HEK293 (cell line): ENCODE data around the gene PLPPR2.

ENCODE experiments used
- CTCF ChIA-PET: fragments of 350-600 bp; formaldehyde crosslinking; extraction: SDS; loops from one replicate; lab custom pipeline; 2021; ENCODE audit warnings: antibody characterized with exemption; lab: Yijun Ruan, JAX
- POLR2A ChIA-PET: fragments of 300-600 bp; formaldehyde crosslinking; extraction: SDS; loops from one replicate; lab custom pipeline; 2020; ENCODE audit warnings: antibody characterized with exemption, inconsistent platforms; lab: Yijun Ruan, JAX
- H3K27ac ChIP-seq: fragments of 200-500 bp; sonication (Bioruptor generic); 2 replicates; pipeline ENCODE4 v1.5.1; 2014; ENCODE audit warnings: low read depth, low read length, control low read depth, inconsistent platforms; ENCODE audit errors: extremely low read depth
- H3K36me3 ChIP-seq, 2 experiments: fragments of 200-500 bp in 1 of 2; sonication (Bioruptor generic) in 1 of 2; 1 replicate in 1 of 2; 2 replicates in 1 of 2; pipeline ENCODE4 v1.5.1; 2014 to 2017; ENCODE audit warnings: inconsistent platforms in 2 of 2, low read length in 2 of 2; ENCODE audit not compliant: control insufficient read depth in 2 of 2, insufficient read depth in 1 of 2
- H3K4me1 ChIP-seq: fragments of 200-500 bp; sonication (Bioruptor generic); 2 replicates; pipeline ENCODE4 v1.5.1; 2014; ENCODE audit warnings: mild to moderate bottlenecking, low read length, inconsistent platforms; ENCODE audit not compliant: control insufficient read depth, insufficient read depth
- H3K4me3 ChIP-seq: 2 replicates; pipeline ENCODE4 v1.5.1; 2011; ENCODE audit warnings: low read depth, mild to moderate bottlenecking, control low read depth, low read length, moderate library complexity
- H3K9me3 ChIP-seq: fragments of 200-500 bp; sonication (Bioruptor generic); 2 replicates; pipeline ENCODE4 v1.5.1; 2014; ENCODE audit warnings: low read depth, low read length, inconsistent platforms; ENCODE audit not compliant: control insufficient read depth, insufficient read depth
- GFI1B ChIP-seq: fragments of 450-650 bp; formaldehyde crosslinking; IDR thresholded peaks from 2 replicates; pipeline ENCODE4 v1.5.1; 2016; ENCODE audit warnings: missing biosample characterization, missing genetic modification characterization
- MZF1 ChIP-seq: fragments of 450-650 bp; formaldehyde crosslinking; IDR thresholded peaks from 2 replicates; pipeline ENCODE4 v1.5.1; 2017; ENCODE audit warnings: missing biosample characterization, missing genetic modification characterization, borderline replicate concordance
- PRDM2 ChIP-seq: fragments of 450-650 bp; formaldehyde crosslinking; IDR thresholded peaks from 2 replicates; pipeline ENCODE4 v1.5.1; 2016; ENCODE audit warnings: missing biosample characterization, missing genetic modification characterization, borderline replicate concordance
- PRDM6 ChIP-seq: fragments of 450-650 bp; formaldehyde crosslinking; IDR thresholded peaks from 2 replicates; pipeline ENCODE4 v1.5.1; 2017; ENCODE audit warnings: missing biosample characterization, missing genetic modification characterization
- YY2 ChIP-seq: fragments of 450-650 bp; formaldehyde crosslinking; IDR thresholded peaks from 2 replicates; pipeline ENCODE4 v1.5.1; 2016; ENCODE audit warnings: missing biosample characterization, missing genetic modification characterization
- ZEB2 ChIP-seq: fragments of 450-650 bp; formaldehyde crosslinking; IDR thresholded peaks from 2 replicates; pipeline ENCODE4 v1.5.1; 2016; ENCODE audit warnings: missing biosample characterization, missing genetic modification characterization
- ZIC2 ChIP-seq: fragments of 450-650 bp; formaldehyde crosslinking; IDR thresholded peaks from 2 replicates; pipeline ENCODE4 v1.5.1; 2016; ENCODE audit warnings: missing biosample characterization, missing genetic modification characterization
- ZNF114 ChIP-seq: fragments of 450-650 bp; formaldehyde crosslinking; IDR thresholded peaks from 2 replicates; pipeline ENCODE4 v1.5.0; 2017; ENCODE audit warnings: missing biosample characterization, missing genetic modification characterization
- ZNF121 ChIP-seq: fragments of 450-650 bp; formaldehyde crosslinking; IDR thresholded peaks from 2 replicates; pipeline ENCODE4 v1.5.1; 2016; ENCODE audit warnings: missing biosample characterization, missing genetic modification characterization
- ZNF138 ChIP-seq: fragments of 450-650 bp; formaldehyde crosslinking; IDR thresholded peaks from 2 replicates; pipeline ENCODE4 v1.5.1; 2016; ENCODE audit warnings: missing biosample characterization, missing genetic modification characterization, borderline replicate concordance
- ZNF529 ChIP-seq: fragments of 450-650 bp; formaldehyde crosslinking; IDR thresholded peaks from 2 replicates; pipeline ENCODE4 v1.5.1; 2017; ENCODE audit warnings: missing genetic modification characterization, missing biosample characterization; ENCODE audit not compliant: insufficient replicate concordance
- ZNF600 ChIP-seq: fragments of 450-650 bp; formaldehyde crosslinking; IDR thresholded peaks from 2 replicates; pipeline ENCODE4 v1.5.1; 2016; ENCODE audit warnings: missing biosample characterization, missing genetic modification characterization
- ZNF660 ChIP-seq: fragments of 450-650 bp; IDR thresholded peaks from 2 replicates; pipeline ENCODE4 v1.5.1; 2018; ENCODE audit warnings: missing biosample characterization, mild to moderate bottlenecking, missing genetic modification characterization
- ZNF776 ChIP-seq: fragments of 450-650 bp; formaldehyde crosslinking; IDR thresholded peaks from 2 replicates; pipeline ENCODE4 v1.5.0; 2017; ENCODE audit warnings: missing biosample characterization, missing genetic modification characterization, borderline replicate concordance

PLPPR2 gene

GRCh38 chr19:11324079-11324661 lies 31.1 kb upstream of the PLPPR2 start (continued):
- TF ChIP-seq PRDM2 (tag by site-specific recombination) = no peak
- TF ChIP-seq PRDM6 = no peak

- ChIA-PET CTCF (interaction anchor here (0.6 to 1.9 kb wide), 3 partner anchors 31 to 286 kb away, joined by 4 to 6 read pairs (median 4); no protein-coding TSS in a partner anchor), POLR2A (interaction anchor here (0.8 to 4.1 kb wide), 8 partner anchors 15 to 57 kb away, joined by 3 to 14 read pairs (median 4); partner anchors contain the start of genes CCDC159, RAB3D, SWSAP1 and TMEM205)
- H3K36me3 ChIP-seq = peaks cover 0 to 6% of the 10 kb centered on the region in 2 experiments; a peak in 2 of 3 replicates
- peak overlapping the region; percentile 63 for H3K27ac ChIP-seq
- H3K4me3 ChIP-seq = no peak overlapping the region
- H3K9me3 ChIP-seq = no peaks in the 10 kb centered on the region
- no peak for TF ChIP-seq ZEB2 (tag by site-specific recombination)
- TF ChIP-seq MZF1 (tag by site-specific recombination) = 0 out of 2 replicates have a peak, but pooled peaks have one; percentile 8
- peak; percentile 64 for TF ChIP-seq ZIC2 (tag by site-specific recombination)
- H3K4me1 ChIP-seq = peaks cover 20% of the 10 kb centered on the region
Measured at GRCh38 chr19:11324748-11325389, 30.4 kb upstream of the PLPPR2 start.

GRCh38 chr19:11325544-11325943 lies 29.7 kb upstream of the PLPPR2 start:
- Histone ChIP-seq H3K4me1 (peaks cover 20% of the 10 kb centered on the region), H3K36me3 (peaks cover 0 to 6% of the 10 kb centered on the region in 2 experiments; a peak in 2 of 3 replicates), H3K27ac (no peak overlapping the region), H3K4me3 (no peak overlapping the region), H3K9me3 (no peaks in the 10 kb centered on the region)
- TF ChIP-seq ZNF121 (tag by site-specific recombination) = peak; percentile 22; the same call in 1 of the 2 replicates
- no peak for TF ChIP-seq ZNF776 (tag by site-specific recombination)
- TF ChIP-seq ZNF529 (tag by site-specific recombination) = no peak
- no peak for TF ChIP-seq YY2 (tag by site-specific recombination)
- no peak for TF ChIP-seq ZNF600
- TF ChIP-seq ZNF138 = no peak
- no peak for TF ChIP-seq ZNF660 (tag by site-specific recombination)
- no peak for TF ChIP-seq ZNF114 (tag by site-specific recombination)
- TF ChIP-seq GFI1B (tag by site-specific recombination) = no peak
- ChIA-PET CTCF (interaction anchor here (0.9 to 1.9 kb wide), 2 partner anchors 12 to 32 kb away, joined by 3 to 4 read pairs; no protein-coding TSS in a partner anchor), POLR2A (interaction anchor here (2.2 to 4.1 kb wide), 2 partner anchors 14 to 49 kb away, joined by 9 to 14 read pairs; partner anchors contain the start of genes RAB3D and SWSAP1)
